Kidney (tissue), 14 donors: ENCODE measurements around the gene ZNF254. TPM values are rescaled to one million over a fixed set of nuclear protein-coding genes. Genes with fewer than 3 reads are reported as not detected.

ENCODE experiments used
- DNase-seq, 5 donors: peaks; one replicate each; pipeline ENCODE4 v3.0.0-alpha.2; 2013 to 2020
- FAIRE-seq: peaks from 2 replicates; lab custom pipeline; 2012; peaks lifted over from hg19 to GRCh38; lab: Jason Lieb, UNC
- H3K27ac ChIP-seq, 2 donors: one replicate each; pipeline ENCODE4 v1.7.0; 2013; ENCODE audit warnings: low read depth in 2 of 2, low read length in 2 of 2, inconsistent platforms in 1 of 2
- H3K27me3 ChIP-seq: one replicate; pipeline ENCODE4 v1.7.1; 2013; ENCODE audit warnings: low read length, inconsistent platforms; ENCODE audit not compliant: control insufficient read depth, insufficient read depth
- H3K36me3 ChIP-seq, 3 donors: one replicate each; pipeline versions ENCODE4 v1.7.0 to v1.7.1; 2013; ENCODE audit warnings: low read length in 3 of 3, control low read depth in 1 of 3, inconsistent platforms in 1 of 3; ENCODE audit not compliant: insufficient read depth in 3 of 3, control insufficient read depth in 2 of 3
- H3K4me1 ChIP-seq, 3 donors: one replicate each; pipeline versions ENCODE4 v1.7.0 to v1.7.1; 2013; ENCODE audit warnings: low read length in 3 of 3, inconsistent platforms in 1 of 3, low read depth in 1 of 3; ENCODE audit not compliant: control insufficient read depth in 2 of 3, insufficient read depth in 2 of 3
- H3K4me3 ChIP-seq, 3 donors: one replicate each; pipeline versions ENCODE4 v1.7.0 to v1.8.1; 2013; ENCODE audit warnings: low read length in 3 of 3, control low read depth in 1 of 3, inconsistent platforms in 1 of 3
- H3K9ac ChIP-seq, 3 donors: one replicate each; pipeline versions ENCODE4 v1.7.0 to v1.7.1; 2013; ENCODE audit warnings: low read length in 3 of 3, control low read depth in 1 of 3, inconsistent platforms in 1 of 3
- H3K9me3 ChIP-seq, 3 donors: one replicate each; pipeline versions ENCODE4 v1.7.0 to v1.7.1; 2013; ENCODE audit warnings: low read length in 3 of 3, control low read depth in 1 of 3, inconsistent platforms in 1 of 3; ENCODE audit not compliant: control insufficient read depth in 2 of 3, insufficient read depth in 1 of 3
- intact Hi-C: fragments of 100-400 bp; cut with DNase I; formaldehyde crosslinking; loops from one replicate; pipeline ENCODE4 v1.11.1; 2022
- polyA plus RNA-seq: library from polyadenylated mRNA; stranded (reverse); fragments of 350-450 nt; fragmentation: Illumina TruSeq; extraction: RNeasy Lipid Tissue Mini Kit (QIAGEN cat#74804); gene quantifications from one replicate; pipeline ENCODE4 v1.2.3, GENCODE V29; 2014; ENCODE audit warnings: low read depth, low replicate concordance; ENCODE audit not compliant: insufficient read depth
- total RNA-seq: library from RNA; stranded (reverse); fragmentation: NEBNext Ultra II Directional; extraction: Animal tissue kit (Norgen Biotek cat#: 25700); gene quantifications from one replicate; pipeline ENCODE4 v1.2.1, GENCODE V29; 2021
- TF ChIP-seq, protein P1 (sequence below): IDR thresholded peaks from 3 replicates; pipeline ENCODE4 v1.5.1; 2012; ENCODE audit warnings: mild to moderate bottlenecking, moderate library complexity, borderline replicate concordance; ENCODE audit not compliant: insufficient read depth; ENCODE audit errors: extremely low read depth
- donor health status: control.
- donor health status: control.
- donor health status: control.
- donor health status: control.
- donor health status: control.
- donor health status: DM: yes; HTN: yes; CAD: no.
- donor health status: Normal renal cell carcinoma (clear cell type).

Gene ZNF254
- total and polyA plus RNA-seq, 2 donors from 2014 or later = 5.7 to 23.1 TPM

DNA sequence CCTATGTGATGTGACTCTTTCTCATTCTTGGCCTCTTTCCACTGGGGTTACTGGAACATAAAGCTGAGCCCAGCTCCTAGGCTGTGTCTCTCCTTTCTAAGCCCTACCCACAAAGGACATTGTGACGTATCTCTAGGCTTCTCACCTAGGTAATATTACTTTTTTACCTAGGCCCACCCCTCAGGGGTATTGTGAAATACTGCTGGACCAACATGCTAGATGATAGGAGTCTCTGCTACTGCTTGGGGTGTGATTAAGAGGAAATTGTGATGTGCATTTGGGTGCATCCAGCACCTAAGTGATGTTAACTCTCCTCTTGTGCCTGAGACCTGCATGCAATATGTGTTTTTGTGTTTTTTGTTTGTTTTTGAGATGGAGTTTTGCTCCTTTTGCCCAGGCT, 22.8 kb upstream of the ZNF254 start:
- Histone ChIP-seq H3K27ac (no peak overlapping the region), H3K36me3 (peaks cover 4 to 30% (median 21%) of the 10 kb centered on the region in 3 donors), H3K9ac (no peak overlapping the region), H3K9me3 (no peaks in the 10 kb centered on the region), H3K4me3 (no peak overlapping the region), H3K4me1 (no peaks in the 10 kb centered on the region), H3K27me3 (no peaks in the 10 kb centered on the region)
- FAIRE-seq (no peak), DNase-seq (no peak)
- intact Hi-C loops = no loop called here
- TF ChIP-seq, protein P1, sequence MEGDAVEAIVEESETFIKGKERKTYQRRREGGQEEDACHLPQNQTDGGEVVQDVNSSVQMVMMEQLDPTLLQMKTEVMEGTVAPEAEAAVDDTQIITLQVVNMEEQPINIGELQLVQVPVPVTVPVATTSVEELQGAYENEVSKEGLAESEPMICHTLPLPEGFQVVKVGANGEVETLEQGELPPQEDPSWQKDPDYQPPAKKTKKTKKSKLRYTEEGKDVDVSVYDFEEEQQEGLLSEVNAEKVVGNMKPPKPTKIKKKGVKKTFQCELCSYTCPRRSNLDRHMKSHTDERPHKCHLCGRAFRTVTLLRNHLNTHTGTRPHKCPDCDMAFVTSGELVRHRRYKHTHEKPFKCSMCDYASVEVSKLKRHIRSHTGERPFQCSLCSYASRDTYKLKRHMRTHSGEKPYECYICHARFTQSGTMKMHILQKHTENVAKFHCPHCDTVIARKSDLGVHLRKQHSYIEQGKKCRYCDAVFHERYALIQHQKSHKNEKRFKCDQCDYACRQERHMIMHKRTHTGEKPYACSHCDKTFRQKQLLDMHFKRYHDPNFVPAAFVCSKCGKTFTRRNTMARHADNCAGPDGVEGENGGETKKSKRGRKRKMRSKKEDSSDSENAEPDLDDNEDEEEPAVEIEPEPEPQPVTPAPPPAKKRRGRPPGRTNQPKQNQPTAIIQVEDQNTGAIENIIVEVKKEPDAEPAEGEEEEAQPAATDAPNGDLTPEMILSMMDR = no peak

DNA sequence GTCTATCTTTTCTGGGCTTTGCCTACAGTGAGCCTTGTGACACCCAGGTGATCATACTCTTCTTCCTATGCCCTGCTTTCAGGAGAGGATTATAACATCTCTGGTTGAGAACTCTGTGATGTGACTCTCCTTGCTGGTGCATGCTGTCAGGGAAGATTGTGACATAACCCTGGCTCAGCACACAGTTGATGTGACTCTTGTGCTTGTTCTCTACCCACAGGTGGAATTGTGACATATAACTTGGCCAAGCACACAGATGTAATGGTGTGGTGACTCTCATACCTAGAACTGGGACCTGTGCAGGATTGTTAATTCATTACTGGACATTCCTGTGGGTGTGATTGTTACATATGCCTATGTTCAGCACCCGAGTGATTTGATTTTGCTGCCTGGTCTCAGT, 21.7 kb upstream of the ZNF254 start:
- Histone ChIP-seq H3K36me3 (peaks cover 3 to 22% (median 17%) of the 10 kb centered on the region in 3 donors), H3K4me1 (no peaks in the 10 kb centered on the region), H3K27ac (no peak overlapping the region), H3K27me3 (no peaks in the 10 kb centered on the region), H3K4me3 (no peak overlapping the region), H3K9me3 (no peaks in the 10 kb centered on the region), H3K9ac (no peak overlapping the region)
- FAIRE-seq (no peak), DNase-seq (no peak)
- intact Hi-C loops = no loop called here
- TF ChIP-seq, protein P1 = no peak

DNA sequence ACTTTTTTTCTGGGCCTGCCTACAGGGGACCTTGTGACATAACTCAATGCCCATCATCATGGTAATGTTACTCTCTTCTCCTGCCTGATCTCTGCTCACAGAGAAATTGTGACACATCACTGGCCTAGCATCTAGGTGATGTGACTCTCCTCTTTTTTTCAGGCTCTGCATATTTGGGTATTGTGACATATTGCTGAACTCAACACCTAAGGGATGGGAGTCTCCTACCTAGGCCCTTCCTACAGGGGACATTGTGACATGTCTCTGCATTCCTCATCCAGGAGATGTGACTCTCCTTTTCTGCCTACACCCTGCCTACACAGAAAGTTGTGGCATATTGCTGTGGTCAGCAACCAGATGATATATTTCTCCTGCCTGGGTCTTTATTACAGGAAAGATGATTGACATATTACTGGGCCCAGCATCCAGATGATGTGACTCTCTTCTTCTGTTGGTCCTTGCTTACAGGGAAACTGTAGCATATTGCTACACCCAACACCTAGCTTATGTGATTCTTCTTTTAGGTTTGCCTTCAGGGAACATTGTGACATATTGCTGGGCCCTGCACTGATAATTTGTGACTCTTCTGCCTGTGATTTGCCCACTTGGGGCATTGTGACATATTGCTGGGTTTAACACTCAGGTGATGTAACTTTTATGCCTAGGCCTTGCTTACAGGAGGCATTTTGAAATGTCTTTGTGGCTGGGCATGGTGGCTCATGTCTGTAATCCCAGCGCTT, 21.0 kb upstream of the ZNF254 start:
- no peaks in the 10 kb centered on the region for H3K27me3 ChIP-seq
- TF ChIP-seq, protein P1 = no peak
- H3K9ac ChIP-seq = no peak overlapping the region
- no peaks in the 10 kb centered on the region for H3K9me3 ChIP-seq
- intact Hi-C loops = no loop called here
- no peak overlapping the region for H3K27ac ChIP-seq
- peaks cover 6 to 20% (median 10%) of the 10 kb centered on the region in 3 donors for H3K36me3 ChIP-seq
- H3K4me1 ChIP-seq = no peaks in the 10 kb centered on the region
- H3K4me3 ChIP-seq = no peak overlapping the region
- DNase-seq (no peak), FAIRE-seq (no peak)
